Measurements from ENCODE around the gene VPS41.
A peak's percentile ranks its signal among the peaks of the same experiment; 100 is the strongest.

VPS41 gene

DNA sequence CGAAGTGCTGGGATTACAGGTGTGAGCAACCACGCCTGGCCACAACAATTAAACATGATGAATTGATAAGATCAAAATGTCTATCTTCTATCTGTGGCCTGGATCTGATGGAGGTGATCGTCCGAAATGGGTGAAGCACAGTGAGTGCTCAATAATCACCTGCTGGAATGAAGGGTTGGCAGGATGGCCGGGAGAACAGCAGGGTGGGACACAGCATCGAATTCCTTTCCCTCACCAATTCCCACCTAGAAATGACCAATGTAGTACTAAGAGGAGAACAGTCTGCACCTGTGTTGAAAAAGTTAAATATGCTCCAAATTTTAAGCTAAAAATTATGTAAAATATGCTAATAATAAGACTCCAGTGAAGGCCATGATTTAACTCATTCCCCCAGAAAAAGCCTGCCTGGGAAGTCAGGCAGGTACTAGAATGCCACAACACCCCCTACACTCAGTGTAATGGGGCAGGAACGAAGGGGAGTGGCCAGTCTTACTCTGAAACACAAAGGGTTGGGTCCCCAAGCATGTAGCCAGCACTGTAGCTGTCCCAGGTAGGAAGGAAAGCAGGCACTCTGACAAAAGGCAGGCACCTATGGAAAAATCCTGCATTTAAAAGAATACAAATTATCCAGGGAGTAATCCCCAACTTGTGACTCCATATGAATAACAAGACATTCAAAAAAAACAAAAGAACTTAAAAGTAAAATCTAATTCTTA, 110.3 kb downstream of the VPS41 start:
- TF ChIP-seq, protein P1, sequence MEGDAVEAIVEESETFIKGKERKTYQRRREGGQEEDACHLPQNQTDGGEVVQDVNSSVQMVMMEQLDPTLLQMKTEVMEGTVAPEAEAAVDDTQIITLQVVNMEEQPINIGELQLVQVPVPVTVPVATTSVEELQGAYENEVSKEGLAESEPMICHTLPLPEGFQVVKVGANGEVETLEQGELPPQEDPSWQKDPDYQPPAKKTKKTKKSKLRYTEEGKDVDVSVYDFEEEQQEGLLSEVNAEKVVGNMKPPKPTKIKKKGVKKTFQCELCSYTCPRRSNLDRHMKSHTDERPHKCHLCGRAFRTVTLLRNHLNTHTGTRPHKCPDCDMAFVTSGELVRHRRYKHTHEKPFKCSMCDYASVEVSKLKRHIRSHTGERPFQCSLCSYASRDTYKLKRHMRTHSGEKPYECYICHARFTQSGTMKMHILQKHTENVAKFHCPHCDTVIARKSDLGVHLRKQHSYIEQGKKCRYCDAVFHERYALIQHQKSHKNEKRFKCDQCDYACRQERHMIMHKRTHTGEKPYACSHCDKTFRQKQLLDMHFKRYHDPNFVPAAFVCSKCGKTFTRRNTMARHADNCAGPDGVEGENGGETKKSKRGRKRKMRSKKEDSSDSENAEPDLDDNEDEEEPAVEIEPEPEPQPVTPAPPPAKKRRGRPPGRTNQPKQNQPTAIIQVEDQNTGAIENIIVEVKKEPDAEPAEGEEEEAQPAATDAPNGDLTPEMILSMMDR (IDR thresholded peaks at IDR 0.05; ENCODE audit: control extremely low read depth, extremely low read depth, low read depth, missing control alignments) = no peak
- POLR2A ChIA-PET = no interaction called here
- CTCF ChIA-PET = interaction anchor here (1.0 to 1.2 kb wide), 3 partner anchors 10 to 665 kb away, joined by 3 to 5 read pairs (median 3); no protein-coding TSS in a partner anchor
- no peak for DNase-seq (ENCODE audit: extremely low spot score)

DNA sequence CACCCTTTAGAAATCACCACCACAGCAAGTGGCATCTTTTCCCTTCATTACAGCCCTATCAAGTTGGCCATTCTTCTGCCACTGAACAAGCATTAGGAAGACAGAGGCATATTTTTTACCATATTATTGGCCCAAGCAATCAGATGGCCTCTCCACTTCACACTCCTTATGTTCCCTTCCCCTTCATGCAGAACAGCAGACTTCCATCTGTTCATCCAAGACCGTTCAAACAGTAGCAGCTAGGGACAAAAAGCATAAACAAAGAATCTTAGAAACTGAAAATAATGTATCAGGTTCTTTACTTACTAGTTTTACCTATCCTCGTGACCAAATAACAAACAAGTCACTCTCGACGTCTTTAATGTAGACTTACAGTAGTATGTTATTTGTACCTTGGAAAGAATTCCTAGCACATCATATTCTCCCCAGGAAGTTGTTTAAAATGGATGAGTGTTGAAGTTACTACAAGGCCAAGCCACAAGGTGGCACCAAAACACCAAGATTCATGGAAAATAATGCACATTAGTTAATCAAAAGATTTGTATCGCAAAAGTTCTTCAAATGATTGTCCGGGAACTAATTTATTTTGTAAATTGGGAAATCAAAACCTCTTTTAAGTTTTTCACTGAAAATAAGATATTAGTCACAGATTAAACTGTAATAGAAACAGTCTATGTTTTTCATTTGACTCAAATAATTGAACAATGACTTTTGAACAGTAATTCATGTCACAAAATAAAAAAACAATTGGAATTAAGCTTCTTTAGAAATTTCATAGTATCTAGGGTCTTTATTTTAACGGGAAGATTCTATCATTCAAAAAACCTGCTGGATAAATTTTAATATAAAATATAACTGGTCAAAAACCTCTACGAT, 112.1 kb downstream of the VPS41 start:
- TF ChIP-seq, protein P1 (IDR thresholded peaks at IDR 0.05; ENCODE audit: control extremely low read depth, extremely low read depth, low read depth, missing control alignments) = peak; percentile 61
- DNase-seq (ENCODE audit: extremely low spot score) = peak; percentile 18
- POLR2A ChIA-PET = no interaction called here
- CTCF ChIA-PET = interaction anchor here (0.8 to 1.7 kb wide), 6 partner anchors 13 to 657 kb away, joined by 3 to 4 read pairs (median 3); partner anchors contain the start of gene VPS41

DNA sequence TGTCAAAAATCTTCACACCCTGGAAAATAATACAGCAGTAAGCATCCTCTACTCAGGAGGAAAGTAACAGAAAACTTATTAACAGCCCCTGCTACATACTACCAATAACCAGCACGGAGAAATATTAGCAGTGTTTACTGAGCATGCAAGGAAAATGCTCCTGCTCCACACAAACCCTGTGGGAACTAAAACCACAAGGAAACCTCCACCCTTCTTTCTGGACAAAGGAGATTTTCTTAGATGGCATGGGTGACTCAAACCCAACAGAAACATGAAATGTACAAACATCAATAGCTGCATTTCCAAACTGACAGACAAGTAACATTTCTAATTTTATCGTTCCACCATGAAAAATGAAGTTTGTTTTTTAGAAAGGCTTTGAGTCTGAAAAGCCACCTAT, 113.4 kb downstream of the VPS41 start:
- CTCF ChIA-PET = interaction anchor here (1.0 to 1.8 kb wide), 4 partner anchors 14 to 725 kb away, joined by 3 to 5 read pairs (median 4); no protein-coding TSS in a partner anchor
- TF ChIP-seq, protein P1 (IDR thresholded peaks at IDR 0.05; ENCODE audit: control extremely low read depth, extremely low read depth, low read depth, missing control alignments) = no peak
- no peak for DNase-seq (ENCODE audit: extremely low spot score)
- POLR2A ChIA-PET = no interaction called here

DNA sequence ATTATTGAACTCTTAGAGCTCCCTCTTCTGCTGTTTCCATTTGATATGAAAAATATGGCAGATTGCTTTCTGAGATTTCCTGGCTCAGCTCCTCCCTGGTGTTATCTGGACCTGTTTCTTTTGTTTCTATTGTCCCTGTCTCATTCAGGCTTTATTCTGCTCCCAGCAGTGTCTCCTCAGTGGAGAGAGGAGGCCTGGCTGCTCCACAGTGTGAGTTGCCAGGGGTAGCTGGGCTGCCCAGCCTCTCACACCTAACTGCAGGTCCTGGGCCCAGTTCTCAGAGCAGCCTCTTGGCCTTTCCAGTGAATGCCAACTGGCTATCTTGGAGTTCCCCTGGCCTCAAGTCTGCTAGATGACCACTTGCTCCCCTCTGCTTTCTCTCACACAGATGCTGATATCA, 127.0 kb downstream of the VPS41 start:
- TF ChIP-seq, protein P1 (IDR thresholded peaks at IDR 0.05; ENCODE audit: control extremely low read depth, extremely low read depth, low read depth, missing control alignments) = no peak
- ChIA-PET CTCF (interaction anchor here (0.8 to 1.4 kb wide), 4 partner anchors 10 to 22 kb away, joined by 3 to 5 read pairs (median 4); no protein-coding TSS in a partner anchor), POLR2A (no interaction called here)
- no peak for DNase-seq (ENCODE audit: extremely low spot score)

DNA sequence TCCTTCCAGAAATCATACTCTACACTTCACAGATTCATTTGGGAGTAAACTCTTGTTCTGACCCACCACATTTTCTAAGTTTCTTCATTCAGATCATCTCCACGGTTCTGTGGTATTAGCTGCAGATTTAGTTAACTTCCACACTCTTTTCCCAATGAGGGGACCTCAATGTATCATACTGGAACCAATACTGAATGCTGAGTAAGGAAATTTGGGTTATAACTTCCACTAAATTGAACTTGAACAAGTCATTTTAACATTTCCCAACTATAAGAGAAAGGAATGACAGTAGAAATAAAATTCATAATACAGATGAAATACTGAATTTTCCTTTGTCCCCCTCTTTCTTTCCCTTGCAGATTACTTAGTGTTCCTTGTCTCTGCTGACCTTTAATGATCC, 131.4 kb downstream of the VPS41 start:
- TF ChIP-seq, protein P1 (IDR thresholded peaks at IDR 0.05; ENCODE audit: control extremely low read depth, extremely low read depth, low read depth, missing control alignments) = no peak
- ChIA-PET CTCF (interaction anchor here (0.9 to 1.6 kb wide), 3 partner anchors 15 to 28 kb away, joined by 3 to 5 read pairs (median 4); no protein-coding TSS in a partner anchor), POLR2A (no interaction called here)
- no peak for DNase-seq (ENCODE audit: extremely low spot score)

DNA sequence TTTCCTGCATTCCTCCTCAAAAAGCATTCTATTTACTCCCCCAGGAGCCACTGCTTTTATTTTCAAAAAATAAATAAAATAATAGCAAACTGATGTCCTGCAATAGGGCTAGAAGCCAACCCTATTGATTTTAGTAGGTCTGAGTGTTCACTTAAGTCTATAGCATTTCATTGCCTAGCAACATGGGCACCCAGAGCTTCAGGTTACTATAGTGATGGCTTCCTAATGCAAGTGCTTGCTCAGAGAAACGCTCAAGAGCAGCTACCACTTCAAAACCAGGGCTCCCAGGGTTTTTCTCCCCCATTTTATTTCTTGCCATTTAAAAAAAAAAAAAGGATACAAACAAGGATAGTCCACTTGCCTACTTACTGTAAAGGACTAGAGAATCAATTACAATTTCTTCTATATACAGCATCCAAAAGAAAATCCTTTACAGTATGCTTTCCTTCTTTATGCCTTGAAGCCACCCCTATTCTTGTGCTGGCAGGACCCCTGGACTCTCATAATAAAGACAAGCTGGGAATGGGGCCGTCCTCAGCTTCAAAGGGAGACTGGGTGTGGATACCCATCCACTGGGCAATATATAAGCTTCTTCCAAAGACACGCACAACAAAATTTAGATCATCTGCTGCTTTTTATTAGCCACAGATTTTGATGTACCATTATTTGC, 133.3 kb downstream of the VPS41 start:
- POLR2A ChIA-PET = no interaction called here
- CTCF ChIA-PET = interaction anchor here (1.1 kb wide), 2 partner anchors 8 to 19 kb away, joined by 3 read pairs; no protein-coding TSS in a partner anchor
- DNase-seq (ENCODE audit: extremely low spot score) = no peak
- TF ChIP-seq, protein P1 (IDR thresholded peaks at IDR 0.05; ENCODE audit: control extremely low read depth, extremely low read depth, low read depth, missing control alignments) = no peak

Measured in GM10248 (cell line).